ENCODE results near the gene PTER.

DNA sequence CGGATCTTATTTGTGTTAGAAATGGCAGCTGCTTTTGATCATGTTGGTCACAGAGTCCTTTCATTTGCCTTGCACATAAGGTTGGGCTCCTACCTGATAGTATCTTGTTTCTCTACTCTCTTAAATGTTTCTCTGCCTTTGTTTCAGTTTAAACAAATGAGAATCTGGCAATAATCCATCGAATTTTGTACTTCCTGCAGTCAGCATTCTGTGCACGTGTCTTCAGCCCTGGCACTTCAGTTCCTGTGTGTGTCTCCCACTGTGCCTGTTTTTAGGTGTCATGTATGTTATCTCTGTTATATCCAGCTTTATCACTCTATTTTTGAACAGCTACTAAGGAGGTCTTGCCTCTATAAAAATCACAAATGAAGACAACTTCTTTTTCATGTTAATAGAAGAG lies 28.4 kb upstream of the PTER start:
- TF ChIP-seq EZH2 (IDR thresholded peaks at IDR 0.05) (no peak), EZH2phosphoT487 (IDR thresholded peaks at IDR 0.05) (no peak)
- TF ChIP-seq, protein P1, sequence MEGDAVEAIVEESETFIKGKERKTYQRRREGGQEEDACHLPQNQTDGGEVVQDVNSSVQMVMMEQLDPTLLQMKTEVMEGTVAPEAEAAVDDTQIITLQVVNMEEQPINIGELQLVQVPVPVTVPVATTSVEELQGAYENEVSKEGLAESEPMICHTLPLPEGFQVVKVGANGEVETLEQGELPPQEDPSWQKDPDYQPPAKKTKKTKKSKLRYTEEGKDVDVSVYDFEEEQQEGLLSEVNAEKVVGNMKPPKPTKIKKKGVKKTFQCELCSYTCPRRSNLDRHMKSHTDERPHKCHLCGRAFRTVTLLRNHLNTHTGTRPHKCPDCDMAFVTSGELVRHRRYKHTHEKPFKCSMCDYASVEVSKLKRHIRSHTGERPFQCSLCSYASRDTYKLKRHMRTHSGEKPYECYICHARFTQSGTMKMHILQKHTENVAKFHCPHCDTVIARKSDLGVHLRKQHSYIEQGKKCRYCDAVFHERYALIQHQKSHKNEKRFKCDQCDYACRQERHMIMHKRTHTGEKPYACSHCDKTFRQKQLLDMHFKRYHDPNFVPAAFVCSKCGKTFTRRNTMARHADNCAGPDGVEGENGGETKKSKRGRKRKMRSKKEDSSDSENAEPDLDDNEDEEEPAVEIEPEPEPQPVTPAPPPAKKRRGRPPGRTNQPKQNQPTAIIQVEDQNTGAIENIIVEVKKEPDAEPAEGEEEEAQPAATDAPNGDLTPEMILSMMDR (IDR thresholded peaks at IDR 0.05): no peak

All from neural progenitor cell (in vitro differentiated cells).